Measurements from ENCODE around the gene GPR45. TPM values are rescaled to one million over a fixed set of nuclear protein-coding genes. Genes with fewer than 3 reads are reported as not detected.

Gene GPR45
- total RNA-seq, 1 experiment from 2014 or later: not detected

DNA sequence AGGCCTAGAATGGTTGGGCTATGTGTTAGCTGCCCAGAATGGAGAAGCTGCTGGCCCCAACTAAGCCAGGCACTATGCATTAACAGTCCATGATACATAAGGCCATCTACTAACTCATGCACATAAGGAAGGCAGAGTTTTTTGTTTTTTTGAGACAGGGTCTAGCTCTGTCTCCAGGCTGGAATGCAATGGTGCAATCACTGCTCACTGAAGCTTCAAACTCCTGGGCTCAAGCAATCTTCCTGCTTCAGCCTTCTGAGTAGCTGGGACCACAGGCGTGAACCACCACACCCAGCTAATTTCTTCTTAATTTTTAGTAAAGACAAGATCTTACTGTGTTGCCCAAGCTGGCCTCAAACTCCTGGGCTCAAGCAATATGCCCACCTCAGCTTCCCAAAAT, 37.6 kb downstream of the GPR45 start:
- CTCF ChIA-PET: no interaction called here
- Histone ChIP-seq H3K9me3 (ENCODE audit: low read depth, low read length, poor library complexity, severe bottlenecking) (no peaks in the 10 kb centered on the region), H3K36me3 (ENCODE audit: insufficient read depth, low read length, poor library complexity, severe bottlenecking) (peaks cover 34% of the 10 kb centered on the region), H3K4me3 (ENCODE audit: low read depth, low read length, poor library complexity, severe bottlenecking) (no peak overlapping the region), H3K27me3 (replicated peaks; ENCODE audit: insufficient read depth, low read depth, low read length, poor library complexity) (no peaks in the 10 kb centered on the region), H3K4me1 (ENCODE audit: insufficient read depth, low read length, poor library complexity, severe bottlenecking) (no peaks in the 10 kb centered on the region), H3K27ac (ENCODE audit: low read depth, low read length, poor library complexity, severe bottlenecking) (no peak overlapping the region)
- intact Hi-C loops (cut with micrococcal nuclease; ENCODE audit: unreplicated experiment): no loop called here
- no peak for TF ChIP-seq EZH2 (IDR thresholded peaks at IDR 0.05; ENCODE audit: borderline replicate concordance, low read depth, low read length, poor library complexity, severe bottlenecking)
- TF ChIP-seq, protein P1, sequence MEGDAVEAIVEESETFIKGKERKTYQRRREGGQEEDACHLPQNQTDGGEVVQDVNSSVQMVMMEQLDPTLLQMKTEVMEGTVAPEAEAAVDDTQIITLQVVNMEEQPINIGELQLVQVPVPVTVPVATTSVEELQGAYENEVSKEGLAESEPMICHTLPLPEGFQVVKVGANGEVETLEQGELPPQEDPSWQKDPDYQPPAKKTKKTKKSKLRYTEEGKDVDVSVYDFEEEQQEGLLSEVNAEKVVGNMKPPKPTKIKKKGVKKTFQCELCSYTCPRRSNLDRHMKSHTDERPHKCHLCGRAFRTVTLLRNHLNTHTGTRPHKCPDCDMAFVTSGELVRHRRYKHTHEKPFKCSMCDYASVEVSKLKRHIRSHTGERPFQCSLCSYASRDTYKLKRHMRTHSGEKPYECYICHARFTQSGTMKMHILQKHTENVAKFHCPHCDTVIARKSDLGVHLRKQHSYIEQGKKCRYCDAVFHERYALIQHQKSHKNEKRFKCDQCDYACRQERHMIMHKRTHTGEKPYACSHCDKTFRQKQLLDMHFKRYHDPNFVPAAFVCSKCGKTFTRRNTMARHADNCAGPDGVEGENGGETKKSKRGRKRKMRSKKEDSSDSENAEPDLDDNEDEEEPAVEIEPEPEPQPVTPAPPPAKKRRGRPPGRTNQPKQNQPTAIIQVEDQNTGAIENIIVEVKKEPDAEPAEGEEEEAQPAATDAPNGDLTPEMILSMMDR (conservative IDR thresholded peaks at IDR 0.05; ENCODE audit: low read depth, low read length): no peak
- BruUV-seq (replicated peaks): no TSS peak
- no peak for DNase-seq (ENCODE audit: low spot score)
- POLR2A ChIA-PET (ENCODE audit: low non-redundant PET): no interaction called here

GRCh38 chr2:105280281-105280680, 38.7 kb downstream of the GPR45 start:
- Histone ChIP-seq H3K27me3 (replicated peaks; ENCODE audit: insufficient read depth, low read depth, low read length, poor library complexity) (no peaks in the 10 kb centered on the region), H3K9me3 (ENCODE audit: low read depth, low read length, poor library complexity, severe bottlenecking) (no peaks in the 10 kb centered on the region), H3K27ac (ENCODE audit: low read depth, low read length, poor library complexity, severe bottlenecking) (no peak overlapping the region), H3K4me1 (ENCODE audit: insufficient read depth, low read length, poor library complexity, severe bottlenecking) (no peaks in the 10 kb centered on the region), H3K36me3 (ENCODE audit: insufficient read depth, low read length, poor library complexity, severe bottlenecking) (peaks cover 24% of the 10 kb centered on the region), H3K4me3 (ENCODE audit: low read depth, low read length, poor library complexity, severe bottlenecking) (no peak overlapping the region)
- TF ChIP-seq EZH2 (IDR thresholded peaks at IDR 0.05; ENCODE audit: borderline replicate concordance, low read depth, low read length, poor library complexity, severe bottlenecking): no peak
- TF ChIP-seq, protein P1 (conservative IDR thresholded peaks at IDR 0.05; ENCODE audit: low read depth, low read length): no peak
- no peak for DNase-seq (ENCODE audit: low spot score)
- POLR2A ChIA-PET (ENCODE audit: low non-redundant PET): no interaction called here
- CTCF ChIA-PET: no interaction called here
- BruUV-seq (replicated peaks): no TSS peak
- intact Hi-C loops (cut with micrococcal nuclease; ENCODE audit: unreplicated experiment): no loop called here

DNA sequence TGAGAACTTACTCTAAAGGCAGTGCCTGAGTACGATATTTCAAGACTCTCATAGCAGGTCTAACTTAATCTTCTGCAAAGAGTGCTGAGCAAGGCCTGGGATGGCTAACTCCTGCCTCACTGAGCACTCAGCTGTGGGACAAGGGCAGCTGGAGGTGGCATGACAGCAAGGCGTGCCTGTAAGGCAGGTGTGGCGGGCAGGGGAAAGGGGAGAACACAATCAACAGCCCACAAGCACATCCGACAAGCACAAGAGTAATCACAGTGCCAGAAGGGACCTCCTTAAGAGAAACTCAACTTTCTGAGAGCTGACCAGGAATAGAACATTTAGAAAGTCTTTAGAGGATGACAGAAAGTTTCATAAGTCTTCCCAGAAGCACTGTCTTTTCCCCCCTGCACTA, 42.0 kb downstream of the GPR45 start:
- H3K4me3 ChIP-seq (ENCODE audit: low read depth, low read length, poor library complexity, severe bottlenecking): no peak overlapping the region
- H3K9me3 ChIP-seq (ENCODE audit: low read depth, low read length, poor library complexity, severe bottlenecking): no peaks in the 10 kb centered on the region
- BruUV-seq (replicated peaks): no TSS peak
- no peaks in the 10 kb centered on the region for H3K27me3 ChIP-seq (replicated peaks; ENCODE audit: insufficient read depth, low read depth, low read length, poor library complexity)
- TF ChIP-seq, protein P1 (conservative IDR thresholded peaks at IDR 0.05; ENCODE audit: low read depth, low read length): no peak
- TF ChIP-seq EZH2 (IDR thresholded peaks at IDR 0.05; ENCODE audit: borderline replicate concordance, low read depth, low read length, poor library complexity, severe bottlenecking): no peak
- DNase-seq (ENCODE audit: low spot score): no peak
- H3K4me1 ChIP-seq (ENCODE audit: insufficient read depth, low read length, poor library complexity, severe bottlenecking): no peaks in the 10 kb centered on the region
- no peak overlapping the region for H3K27ac ChIP-seq (ENCODE audit: low read depth, low read length, poor library complexity, severe bottlenecking)
- intact Hi-C loops (cut with micrococcal nuclease; ENCODE audit: unreplicated experiment): no loop called here
- ChIA-PET CTCF (no interaction called here), POLR2A (ENCODE audit: low non-redundant PET) (interaction anchor here (0.6 kb wide), 1 partner anchor 8 kb away, joined by 3 read pairs; no protein-coding TSS in a partner anchor)
- H3K36me3 ChIP-seq (ENCODE audit: insufficient read depth, low read length, poor library complexity, severe bottlenecking): peaks cover 22% of the 10 kb centered on the region
